ENCODE data around the gene GCNT1. TPM values are rescaled to one million over a fixed set of nuclear protein-coding genes. Genes with fewer than 3 reads are reported as not detected.

Gene GCNT1
- total RNA-seq, 1 experiment from 2014 or later = 0.29 TPM

GRCh38 chr9:76502746-76503145 is 43.8 kb downstream of the GCNT1 start:
- Histone ChIP-seq H2AFZ (ENCODE audit: low read length) (no peak overlapping the region), H3K36me3 (ENCODE audit: low read depth, low read length) (no peaks in the 10 kb centered on the region), H3K27me3 (ENCODE audit: low read length) (peaks cover 6% of the 10 kb centered on the region; the same call in 1 of the 2 replicates), H3K4me3 (ENCODE audit: low read length) (no peak overlapping the region), H3K79me2 (ENCODE audit: low read length) (no peaks in the 10 kb centered on the region), H3K27ac (ENCODE audit: low read length) (no peak overlapping the region), H3K9ac (ENCODE audit: low read length) (no peak overlapping the region), H3K9me2 (replicated peaks; ENCODE audit: low read length) (no peaks in the 10 kb centered on the region), H3K4me2 (ENCODE audit: low read length) (no peak overlapping the region), H4K20me1 (ENCODE audit: low read length) (no peaks in the 10 kb centered on the region), H3K4me1 (ENCODE audit: insufficient read depth, low read length) (no peaks in the 10 kb centered on the region), H3K9me3 (ENCODE audit: low read length) (no peaks in the 10 kb centered on the region), H3F3A (ENCODE audit: low read length, unreplicated experiment) (no peaks in the 10 kb centered on the region)
- BruUV-seq (replicated peaks) = no TSS peak
- ChIA-PET POLR2A (ENCODE audit: unreplicated experiment) (no interaction called here), CTCF (no interaction called here)
- TF ChIP-seq CTCF (conservative IDR thresholded peaks at IDR 0.05; ENCODE audit: low read depth, low read length) (no peak), EZH2 (IDR thresholded peaks at IDR 0.05; ENCODE audit: low read length, unreplicated experiment) (no peak), EZH2phosphoT487 (IDR thresholded peaks at IDR 0.05; ENCODE audit: borderline replicate concordance, low read length) (no peak)
- no peak for ATAC-seq
- intact Hi-C loops (cut with micrococcal nuclease) = no loop called here
- DNase-seq = no peak

GRCh38 chr9:76510041-76510440 is 51.1 kb downstream of the GCNT1 start:
- ATAC-seq (no peak), DNase-seq (no peak)
- no peaks in the 10 kb centered on the region for H3K9me2 ChIP-seq (replicated peaks; ENCODE audit: low read length)
- ChIA-PET POLR2A (ENCODE audit: unreplicated experiment) (no interaction called here), CTCF (no interaction called here)
- no peak overlapping the region for H3K27ac ChIP-seq (ENCODE audit: low read length)
- no peaks in the 10 kb centered on the region for H3F3A ChIP-seq (ENCODE audit: low read length, unreplicated experiment)
- no peak overlapping the region for H3K4me3 ChIP-seq (ENCODE audit: low read length)
- H2AFZ ChIP-seq (ENCODE audit: low read length) = no peak overlapping the region
- TF ChIP-seq EZH2phosphoT487 (IDR thresholded peaks at IDR 0.05; ENCODE audit: borderline replicate concordance, low read length) (no peak), CTCF (conservative IDR thresholded peaks at IDR 0.05; ENCODE audit: low read depth, low read length) (no peak), EZH2 (IDR thresholded peaks at IDR 0.05; ENCODE audit: low read length, unreplicated experiment) (no peak)
- H3K9ac ChIP-seq (ENCODE audit: low read length) = no peak overlapping the region
- H3K36me3 ChIP-seq (ENCODE audit: low read depth, low read length) = no peaks in the 10 kb centered on the region
- no TSS peak for BruUV-seq (replicated peaks)
- H3K4me1 ChIP-seq (ENCODE audit: insufficient read depth, low read length) = no peaks in the 10 kb centered on the region
- H3K79me2 ChIP-seq (ENCODE audit: low read length) = no peaks in the 10 kb centered on the region
- no peaks in the 10 kb centered on the region for H4K20me1 ChIP-seq (ENCODE audit: low read length)
- H3K27me3 ChIP-seq (ENCODE audit: low read length) = peaks cover 14% of the 10 kb centered on the region; the same call in 1 of the 2 replicates
- H3K9me3 ChIP-seq (ENCODE audit: low read length) = no peaks in the 10 kb centered on the region
- no peak overlapping the region for H3K4me2 ChIP-seq (ENCODE audit: low read length)
- intact Hi-C loops (cut with micrococcal nuclease) = no loop called here

GRCh38 chr9:76510446-76510845 is 51.5 kb downstream of the GCNT1 start:
- no TSS peak for BruUV-seq (replicated peaks)

More at GRCh38 chr9:76510446-76510845, 51.5 kb downstream of the GCNT1 start:
- CTCF ChIA-PET = no interaction called here
- H3K27ac ChIP-seq (ENCODE audit: low read length) = no peak overlapping the region
- H3F3A ChIP-seq (ENCODE audit: low read length, unreplicated experiment) = no peaks in the 10 kb centered on the region
- H3K9me3 ChIP-seq (ENCODE audit: low read length) = no peaks in the 10 kb centered on the region
- H3K4me3 ChIP-seq (ENCODE audit: low read length) = no peak overlapping the region
- TF ChIP-seq EZH2phosphoT487 (IDR thresholded peaks at IDR 0.05; ENCODE audit: borderline replicate concordance, low read length) (no peak), EZH2 (IDR thresholded peaks at IDR 0.05; ENCODE audit: low read length, unreplicated experiment) (no peak)
- intact Hi-C loops (cut with micrococcal nuclease) = no loop called here
- no peaks in the 10 kb centered on the region for H3K36me3 ChIP-seq (ENCODE audit: low read depth, low read length)
- no peaks in the 10 kb centered on the region for H3K9me2 ChIP-seq (replicated peaks; ENCODE audit: low read length)
- H3K4me1 ChIP-seq (ENCODE audit: insufficient read depth, low read length) = no peaks in the 10 kb centered on the region
- H3K9ac ChIP-seq (ENCODE audit: low read length) = no peak overlapping the region
- POLR2A ChIA-PET (ENCODE audit: unreplicated experiment) = no interaction called here
- no peak overlapping the region for H3K4me2 ChIP-seq (ENCODE audit: low read length)
- ATAC-seq = no peak
- no peak for DNase-seq
- no peaks in the 10 kb centered on the region for H3K79me2 ChIP-seq (ENCODE audit: low read length)
- no peaks in the 10 kb centered on the region for H4K20me1 ChIP-seq (ENCODE audit: low read length)
- no peak overlapping the region for H2AFZ ChIP-seq (ENCODE audit: low read length)
- H3K27me3 ChIP-seq (ENCODE audit: low read length) = peaks cover 14% of the 10 kb centered on the region; the same call in 1 of the 2 replicates

Measured in PC-3 (cell line).